Naive B cell (primary cell): ENCODE measurements around the gene ADGRE3. TPM values are rescaled to one million over a fixed set of nuclear protein-coding genes. Genes with fewer than 3 reads are reported as not detected.
A peak's percentile ranks its signal among the peaks of the same experiment; 100 is the strongest.
"Not testable (repeated sequence)": the region's sequence is repeated elsewhere in the genome, so short reads cannot be mapped to it uniquely, and the experiment has no call there.

Experiments used
- ATAC-seq, 2 donors: fragments of 150-1000 bp; cut with Tn5 transposase; 2 replicates each; pipeline ENCODE4 v1.10.0; 2021; ENCODE audit warnings: low read depth in 2 of 2, mild to moderate bottlenecking in 2 of 2, moderate library complexity in 2 of 2
- DNase-seq: peaks from one replicate; pipeline ENCODE4 v3.0.0; 2022
- H3K27ac Mint-ChIP-seq, 6 donors: one replicate each; pipeline ENCODE4 v1.8.0; 2020 to 2022; ENCODE audit warnings: mild to moderate bottlenecking in 6 of 6, mixed read lengths in 6 of 6, moderate library complexity in 5 of 6, inconsistent platforms in 2 of 6
- H3K27me3 Mint-ChIP-seq, 3 donors: one replicate each; pipeline ENCODE4 v1.8.0; 2021 to 2022; ENCODE audit warnings: mixed read lengths in 3 of 3, mild to moderate bottlenecking in 1 of 3
- H3K36me3 Mint-ChIP-seq, 2 donors: one replicate each; pipeline ENCODE4 v1.8.0; 2020 to 2022; ENCODE audit warnings: mixed read lengths in 2 of 2, inconsistent platforms in 1 of 2, mild to moderate bottlenecking in 1 of 2
- H3K4me1 Mint-ChIP-seq, 3 donors: one replicate each; pipeline ENCODE4 v1.8.0; 2020 to 2022; ENCODE audit warnings: mixed read lengths in 3 of 3, inconsistent platforms in 1 of 3, mild to moderate bottlenecking in 1 of 3, moderate library complexity in 1 of 3
- H3K4me3 Mint-ChIP-seq, 8 donors: one replicate each; pipeline ENCODE4 v1.8.0; 2020 to 2022; ENCODE audit warnings: mild to moderate bottlenecking in 8 of 8, mixed read lengths in 8 of 8, moderate library complexity in 8 of 8, inconsistent platforms in 2 of 8
- H3K9me3 Mint-ChIP-seq, 7 donors: one replicate each; pipeline ENCODE4 v1.8.0; 2020 to 2022; ENCODE audit warnings: mixed read lengths in 7 of 7, mild to moderate bottlenecking in 5 of 7, inconsistent platforms in 2 of 7, moderate library complexity in 1 of 7
- polyA plus RNA-seq, 6 donors: library from polyadenylated mRNA; unstranded; fragments of 300-500 nt; fragmentation: Illumina TruSeq; gene quantifications; one replicate each; pipeline ENCODE4 v1.2.3, GENCODE V29; 2021; ENCODE audit warnings: low read depth in 6 of 6

ADGRE3 gene
- polyA plus RNA-seq, 6 donors from 2014 or later, result 0.17 to 1.2 TPM; not detected in 4

GRCh38 chr19:14613399-14614098, 61.1 kb downstream of the ADGRE3 start:
- DNase-seq, result peak; percentile 76
- ATAC-seq, result peak; percentile 66 to 67
- Mint-ChIP-seq H3K36me3 (peaks cover 19 to 43% of the 10 kb centered on the region in 2 donors), H3K27ac (peak overlapping the region; percentile 97 to 100 (median 100)), H3K4me1 (peaks cover 43 to 79% (median 56%) of the 10 kb centered on the region in 3 donors), H3K4me3 (peak overlapping the region; percentile 52 to 93 (median 86))
- not testable (repeated sequence) for H3K27me3 Mint-ChIP-seq, H3K9me3 Mint-ChIP-seq

GRCh38 chr19:14612657-14613056, 62.0 kb downstream of the ADGRE3 start:
- Mint-ChIP-seq H3K4me1 (peaks cover 44 to 88% (median 61%) of the 10 kb centered on the region in 3 donors), H3K4me3 (peak overlapping the region in 7 of 8 donors; percentile 22 to 93 (median 85)), H3K36me3 (peaks cover 23 to 42% of the 10 kb centered on the region in 2 donors), H3K27me3 (no peaks in the 10 kb centered on the region), H3K9me3 (peaks cover 0 to 4% (median 0%) of the 10 kb centered on the region in 7 donors), H3K27ac (peak overlapping the region; percentile 97 to 100 (median 100))
- no peak for DNase-seq
- ATAC-seq, result no peak

- peaks cover 23 to 38% of the 10 kb centered on the region in 2 donors for H3K36me3 Mint-ChIP-seq
- H3K4me3 Mint-ChIP-seq, result peak overlapping the region in 7 of 8 donors; percentile 29 to 93 (median 47)
- H3K27me3 Mint-ChIP-seq, H3K9me3 Mint-ChIP-seq, ATAC-seq, DNase-seq: not testable (repeated sequence)
- H3K27ac Mint-ChIP-seq, result peak overlapping the region; percentile 97 to 100 (median 100)
- H3K4me1 Mint-ChIP-seq, result peaks cover 40 to 88% (median 57%) of the 10 kb centered on the region in 3 donors
Observed at GRCh38 chr19:14612242-14612641, 62.4 kb downstream of the ADGRE3 start.

GRCh38 chr19:14611051-14611450, 63.6 kb downstream of the ADGRE3 start:
- no peaks in the 10 kb centered on the region for H3K27me3 Mint-ChIP-seq

GRCh38 chr19:14606627-14607026, 68.0 kb downstream of the ADGRE3 start:
- Mint-ChIP-seq H3K27ac (peak overlapping the region; percentile 53 to 100 (median 94)), H3K4me3 (peak overlapping the region in 6 of 8 donors; percentile 20 to 92 (median 60)), H3K27me3 (no peaks in the 10 kb centered on the region), H3K36me3 (peaks cover 34 to 36% of the 10 kb centered on the region in 2 donors), H3K4me1 (peaks cover 43 to 90% (median 69%) of the 10 kb centered on the region in 3 donors), H3K9me3 (no peaks in the 10 kb centered on the region)
- ATAC-seq, result no peak
- DNase-seq, result no peak

More at GRCh38 chr19:14611051-14611450, 63.6 kb downstream of the ADGRE3 start:
- Mint-ChIP-seq H3K36me3 (peaks cover 21 to 31% of the 10 kb centered on the region in 2 donors), H3K27ac (peak overlapping the region; percentile 1 to 100 (median 72)), H3K9me3 (peaks cover 0 to under 1% (median 0%) of the 10 kb centered on the region in 7 donors), H3K4me1 (peaks cover 38 to 90% (median 52%) of the 10 kb centered on the region in 3 donors), H3K4me3 (peak overlapping the region in 7 of 8 donors; percentile 0 to 80 (median 53))
- DNase-seq (no peak), ATAC-seq (no peak)

- peak; percentile 88 for DNase-seq
- H3K27ac Mint-ChIP-seq, result peak overlapping the region; percentile 99 to 100 (median 99)
- peaks cover 22 to 34% of the 10 kb centered on the region in 2 donors for H3K36me3 Mint-ChIP-seq
- no peaks in the 10 kb centered on the region for H3K27me3 Mint-ChIP-seq
- peak overlapping the region; percentile 50 to 92 (median 83) for H3K4me3 Mint-ChIP-seq
- ATAC-seq, result peak; percentile 92
- H3K4me1 Mint-ChIP-seq, result peaks cover 30 to 86% (median 56%) of the 10 kb centered on the region in 3 donors
- H3K9me3 Mint-ChIP-seq, result no peaks in the 10 kb centered on the region
Observed at GRCh38 chr19:14603990-14604387, 70.7 kb downstream of the ADGRE3 start.

GRCh38 chr19:14599548-14600147, 75.0 kb downstream of the ADGRE3 start:
- H3K4me1 Mint-ChIP-seq, result peaks cover 34 to 76% (median 58%) of the 10 kb centered on the region in 3 donors
- DNase-seq (no peak), ATAC-seq (no peak)
- peak overlapping the region in 1 of 8 donors; percentile 59 for H3K4me3 Mint-ChIP-seq
- H3K9me3 Mint-ChIP-seq, result peaks cover 0 to 8% (median 0%) of the 10 kb centered on the region in 7 donors
- peaks cover 41 to 49% of the 10 kb centered on the region in 2 donors for H3K36me3 Mint-ChIP-seq
- no peaks in the 10 kb centered on the region for H3K27me3 Mint-ChIP-seq
- peak overlapping the region in 5 of 6 donors; percentile 42 to 99 (median 81) for H3K27ac Mint-ChIP-seq

- H3K4me3 Mint-ChIP-seq, result peak overlapping the region; percentile 7 to 82 (median 44)
Observed at GRCh38 chr19:14595558-14595957, 79.1 kb downstream of the ADGRE3 start.

GRCh38 chr19:14589433-14589832, 85.2 kb downstream of the ADGRE3 start:
- not testable (repeated sequence) for H3K9me3 Mint-ChIP-seq, ATAC-seq, H3K27me3 Mint-ChIP-seq, DNase-seq
- peak overlapping the region in 2 of 8 donors; percentile 19 to 76 for H3K4me3 Mint-ChIP-seq
- peaks cover 8 to 28% of the 10 kb centered on the region in 2 donors for H3K36me3 Mint-ChIP-seq
- peaks cover 44 to 78% (median 62%) of the 10 kb centered on the region in 3 donors for H3K4me1 Mint-ChIP-seq
- peak overlapping the region in 2 of 6 donors; percentile 85 to 88 for H3K27ac Mint-ChIP-seq

More at GRCh38 chr19:14595558-14595957, 79.1 kb downstream of the ADGRE3 start:
- H3K27me3 Mint-ChIP-seq, result no peaks in the 10 kb centered on the region
- H3K4me1 Mint-ChIP-seq, result peaks cover 41 to 81% (median 65%) of the 10 kb centered on the region in 3 donors
- ATAC-seq, result no peak
- DNase-seq, result no peak
- H3K9me3 Mint-ChIP-seq, result peaks cover 0 to 8% (median 0%) of the 10 kb centered on the region in 7 donors
- H3K36me3 Mint-ChIP-seq, result peaks cover 29 to 56% of the 10 kb centered on the region in 2 donors
- peak overlapping the region; percentile 9 to 92 (median 64) for H3K27ac Mint-ChIP-seq

- not testable (repeated sequence) for H3K27me3 Mint-ChIP-seq, ATAC-seq, H3K9me3 Mint-ChIP-seq, DNase-seq
- Mint-ChIP-seq H3K36me3 (peaks cover 12 to 27% of the 10 kb centered on the region in 2 donors), H3K4me3 (peak overlapping the region; percentile 93 to 100 (median 99)), H3K27ac (peak overlapping the region; percentile 49 to 98 (median 84)), H3K4me1 (peaks cover 47 to 76% (median 72%) of the 10 kb centered on the region in 3 donors)
Observed at GRCh38 chr19:14585187-14585586, 89.5 kb downstream of the ADGRE3 start.

- not testable (repeated sequence) for ATAC-seq, DNase-seq, H3K27me3 Mint-ChIP-seq, H3K9me3 Mint-ChIP-seq
- Mint-ChIP-seq H3K4me1 (peaks cover 50 to 82% (median 76%) of the 10 kb centered on the region in 3 donors), H3K27ac (peak overlapping the region; percentile 96 to 99 (median 98)), H3K36me3 (peaks cover 12 to 27% of the 10 kb centered on the region in 2 donors), H3K4me3 (peak overlapping the region; percentile 93 to 100 (median 99))
Observed at GRCh38 chr19:14584372-14584771, 90.3 kb downstream of the ADGRE3 start.

- Mint-ChIP-seq H3K4me1 (peaks cover 52 to 82% (median 77%) of the 10 kb centered on the region in 3 donors), H3K4me3 (peak within 1 kb of the TSS; percentile 93 to 100 (median 99)), H3K36me3 (peaks cover 11 to 25% of the 10 kb centered on the region in 2 donors), H3K27ac (peak within 1 kb of the TSS; percentile 96 to 99 (median 98)), H3K27me3 (no peaks in the 10 kb centered on the region), H3K9me3 (peaks cover 0 to 4% (median 2%) of the 10 kb centered on the region in 7 donors)
- DNase-seq (peak; percentile 89), ATAC-seq (peak; percentile 91 to 95)
Observed at GRCh38 chr19:14582894-14583340, 91.7 kb downstream of the ADGRE3 start, which contains the start of gene CLEC17A. Gene CLEC17A (plus strand): TSS chr19:14583084. CDS start chr19:14583161, 77 bp downstream.
